ENCODE data around the gene LGMN.
"Not testable (repeated sequence)": the region's sequence is repeated elsewhere in the genome, so short reads cannot be mapped to it uniquely, and the experiment has no call there.

DNA sequence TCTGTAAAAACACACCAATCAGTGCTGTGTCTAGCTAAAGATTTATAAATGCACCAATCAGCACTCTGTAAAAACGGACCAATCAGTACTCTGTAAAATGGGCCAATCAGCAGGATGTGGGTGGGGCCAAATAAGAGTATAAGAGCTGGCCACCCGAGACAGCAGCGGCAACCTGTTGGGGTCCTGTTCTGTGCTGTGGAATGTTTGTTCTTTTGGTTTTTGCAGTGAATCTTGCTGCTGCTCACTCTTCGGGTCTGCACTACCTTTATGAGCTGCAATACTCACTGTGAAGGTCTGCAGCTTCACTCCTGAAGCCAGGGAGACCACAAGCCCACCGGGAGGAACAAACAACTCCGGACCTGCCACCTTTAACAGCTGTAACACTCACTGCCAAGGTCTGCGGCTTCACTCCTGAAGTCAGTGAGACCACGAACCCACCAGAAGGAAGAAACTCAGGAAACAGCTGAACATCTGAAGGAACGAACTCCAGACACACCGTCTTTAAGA, 1.8 kb upstream of the LGMN start:
- TF ChIP-seq, protein P1, sequence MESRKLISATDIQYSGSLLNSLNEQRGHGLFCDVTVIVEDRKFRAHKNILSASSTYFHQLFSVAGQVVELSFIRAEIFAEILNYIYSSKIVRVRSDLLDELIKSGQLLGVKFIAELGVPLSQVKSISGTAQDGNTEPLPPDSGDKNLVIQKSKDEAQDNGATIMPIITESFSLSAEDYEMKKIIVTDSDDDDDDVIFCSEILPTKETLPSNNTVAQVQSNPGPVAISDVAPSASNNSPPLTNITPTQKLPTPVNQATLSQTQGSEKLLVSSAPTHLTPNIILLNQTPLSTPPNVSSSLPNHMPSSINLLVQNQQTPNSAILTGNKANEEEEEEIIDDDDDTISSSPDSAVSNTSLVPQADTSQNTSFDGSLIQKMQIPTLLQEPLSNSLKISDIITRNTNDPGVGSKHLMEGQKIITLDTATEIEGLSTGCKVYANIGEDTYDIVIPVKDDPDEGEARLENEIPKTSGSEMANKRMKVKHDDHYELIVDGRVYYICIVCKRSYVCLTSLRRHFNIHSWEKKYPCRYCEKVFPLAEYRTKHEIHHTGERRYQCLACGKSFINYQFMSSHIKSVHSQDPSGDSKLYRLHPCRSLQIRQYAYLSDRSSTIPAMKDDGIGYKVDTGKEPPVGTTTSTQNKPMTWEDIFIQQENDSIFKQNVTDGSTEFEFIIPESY (IDR thresholded peaks at IDR 0.05; ENCODE audit: borderline replicate concordance, low read depth), result not testable (repeated sequence)
- TF ChIP-seq, protein P2, sequence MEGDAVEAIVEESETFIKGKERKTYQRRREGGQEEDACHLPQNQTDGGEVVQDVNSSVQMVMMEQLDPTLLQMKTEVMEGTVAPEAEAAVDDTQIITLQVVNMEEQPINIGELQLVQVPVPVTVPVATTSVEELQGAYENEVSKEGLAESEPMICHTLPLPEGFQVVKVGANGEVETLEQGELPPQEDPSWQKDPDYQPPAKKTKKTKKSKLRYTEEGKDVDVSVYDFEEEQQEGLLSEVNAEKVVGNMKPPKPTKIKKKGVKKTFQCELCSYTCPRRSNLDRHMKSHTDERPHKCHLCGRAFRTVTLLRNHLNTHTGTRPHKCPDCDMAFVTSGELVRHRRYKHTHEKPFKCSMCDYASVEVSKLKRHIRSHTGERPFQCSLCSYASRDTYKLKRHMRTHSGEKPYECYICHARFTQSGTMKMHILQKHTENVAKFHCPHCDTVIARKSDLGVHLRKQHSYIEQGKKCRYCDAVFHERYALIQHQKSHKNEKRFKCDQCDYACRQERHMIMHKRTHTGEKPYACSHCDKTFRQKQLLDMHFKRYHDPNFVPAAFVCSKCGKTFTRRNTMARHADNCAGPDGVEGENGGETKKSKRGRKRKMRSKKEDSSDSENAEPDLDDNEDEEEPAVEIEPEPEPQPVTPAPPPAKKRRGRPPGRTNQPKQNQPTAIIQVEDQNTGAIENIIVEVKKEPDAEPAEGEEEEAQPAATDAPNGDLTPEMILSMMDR (IDR thresholded peaks at IDR 0.05), result not testable (repeated sequence)
- TF ChIP-seq RXRA (IDR thresholded peaks at IDR 0.05; ENCODE audit: borderline replicate concordance, low read depth); REST (IDR thresholded peaks at IDR 0.05; ENCODE audit: low read depth, low read length); NRF1 (IDR thresholded peaks at IDR 0.05; ENCODE audit: low read depth, low read length); SMC3 (IDR thresholded peaks at IDR 0.05; ENCODE audit: low read depth, low read length); CHD2 (IDR thresholded peaks at IDR 0.05; ENCODE audit: low read length, partially characterized antibody); EP300 (IDR thresholded peaks at IDR 0.05; ENCODE audit: borderline replicate concordance in 1 of 2, low read depth in 1 of 2, low read length in 1 of 2): not testable (repeated sequence)
